ENCODE results near the gene MALAT1.
"Not testable (repeated sequence)": the region's sequence is repeated elsewhere in the genome, so short reads cannot be mapped to it uniquely, and the experiment has no call there.

The MALAT1 gene

GRCh38 chr11:65498977-65499712, at the start of gene MALAT1:
Gene MALAT1, plus strand, starts transcription at chr11:65499045.
- no peaks in the 10 kb centered on the region for H3K9me3 Mint-ChIP-seq
- no peak within 1 kb of the TSS for H3K27ac Mint-ChIP-seq
- H3K27me3 Mint-ChIP-seq (ENCODE audit: low read depth, poor library complexity), result peaks cover 12% of the 10 kb centered on the region
- no peak for TF ChIP-seq CTCF (IDR thresholded peaks at IDR 0.05)
- peaks cover 34% of the 10 kb centered on the region for H3K4me1 Mint-ChIP-seq
- no peak within 1 kb of the TSS for H3K4me3 Mint-ChIP-seq
- no peaks in the 10 kb centered on the region for H3K36me3 Mint-ChIP-seq (ENCODE audit: low read depth)
- DNase-seq, result peak; percentile 92

- H3K4me3 Mint-ChIP-seq; DNase-seq; H3K27ac Mint-ChIP-seq; H3K27me3 Mint-ChIP-seq (ENCODE audit: low read depth, poor library complexity): not testable (repeated sequence)
- peaks cover 36% of the 10 kb centered on the region for H3K36me3 Mint-ChIP-seq (ENCODE audit: low read depth)
- H3K4me1 Mint-ChIP-seq, result peaks cover 37% of the 10 kb centered on the region
- peaks cover 42% of the 10 kb centered on the region for H3K9me3 Mint-ChIP-seq
Measured at GRCh38 chr11:65451301-65451700, 47.5 kb upstream of the MALAT1 start.

- H3K27ac Mint-ChIP-seq; H3K27me3 Mint-ChIP-seq (ENCODE audit: low read depth, poor library complexity); H3K4me3 Mint-ChIP-seq; DNase-seq: not testable (repeated sequence)
- peaks cover 42% of the 10 kb centered on the region for H3K4me1 Mint-ChIP-seq
- H3K36me3 Mint-ChIP-seq (ENCODE audit: low read depth), result peaks cover 32% of the 10 kb centered on the region
- peaks cover 44% of the 10 kb centered on the region for H3K9me3 Mint-ChIP-seq
Measured at GRCh38 chr11:65452259-65452658, 46.6 kb upstream of the MALAT1 start.

- Mint-ChIP-seq H3K36me3 (ENCODE audit: low read depth) (peaks cover 32% of the 10 kb centered on the region), H3K4me1 (peaks cover 40% of the 10 kb centered on the region), H3K27me3 (ENCODE audit: low read depth, poor library complexity) (peaks cover 4% of the 10 kb centered on the region), H3K27ac (no peak overlapping the region), H3K4me3 (no peak overlapping the region), H3K9me3 (peaks cover 48% of the 10 kb centered on the region)
- DNase-seq, result no peak
- TF ChIP-seq CTCF (IDR thresholded peaks at IDR 0.05), result no peak
Measured at GRCh38 chr11:65452806-65453490, 45.9 kb upstream of the MALAT1 start.

GRCh38 chr11:65454311-65454695, 44.5 kb upstream of the MALAT1 start:
- H3K27ac Mint-ChIP-seq, result no peak overlapping the region

DNA sequence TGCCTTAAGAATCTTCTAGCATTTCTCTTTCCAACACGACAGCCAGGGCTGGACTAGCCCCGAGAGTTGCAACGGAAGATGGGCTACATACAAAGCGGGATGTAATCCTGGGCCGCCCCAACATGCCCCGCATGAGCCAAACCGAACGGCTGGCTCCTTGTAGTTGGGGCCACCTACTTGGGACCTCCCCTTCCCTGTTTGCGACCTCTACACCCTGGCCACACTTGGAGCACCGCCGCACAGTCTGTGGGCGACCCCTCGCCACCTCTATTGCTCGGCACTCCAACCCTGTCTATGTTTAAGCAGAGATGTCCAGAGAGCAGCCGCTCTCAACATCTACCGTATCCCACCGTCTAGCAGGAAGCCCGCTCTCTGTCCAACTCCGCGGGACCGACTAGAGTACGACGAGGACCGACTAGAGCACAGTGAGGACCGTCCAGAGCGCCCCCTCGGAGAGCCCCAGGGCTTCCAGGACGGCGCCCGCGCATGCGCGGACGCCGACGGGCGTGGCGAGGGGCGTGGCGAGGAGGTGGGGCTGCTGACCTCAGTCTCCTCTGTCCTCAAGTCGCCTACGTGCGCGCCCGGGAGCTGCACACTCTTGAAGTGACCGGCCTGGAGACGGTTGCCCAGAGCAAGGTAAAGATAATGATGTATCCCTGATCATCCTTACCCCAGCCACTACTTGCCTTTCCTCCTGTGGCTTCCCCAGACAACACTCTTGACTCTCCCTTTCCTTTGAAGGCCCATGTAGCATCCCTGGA, 44.0 kb upstream of the MALAT1 start:
- no peak overlapping the region for H3K27ac Mint-ChIP-seq
- peaks cover 27% of the 10 kb centered on the region for H3K36me3 Mint-ChIP-seq (ENCODE audit: low read depth)
- peak; percentile 85 for DNase-seq
- H3K9me3 Mint-ChIP-seq, result peaks cover 44% of the 10 kb centered on the region
- peaks cover 28% of the 10 kb centered on the region for H3K4me1 Mint-ChIP-seq
- H3K4me3 Mint-ChIP-seq, result peak overlapping the region; percentile 83
- no peak for TF ChIP-seq CTCF (IDR thresholded peaks at IDR 0.05)
- peaks cover 8% of the 10 kb centered on the region for H3K27me3 Mint-ChIP-seq (ENCODE audit: low read depth, poor library complexity)

More at GRCh38 chr11:65454311-65454695, 44.5 kb upstream of the MALAT1 start:
- Mint-ChIP-seq H3K4me3 (peak overlapping the region; percentile 83), H3K36me3 (ENCODE audit: low read depth) (peaks cover 31% of the 10 kb centered on the region), H3K27me3 (ENCODE audit: low read depth, poor library complexity) (peaks cover 4% of the 10 kb centered on the region), H3K4me1 (peaks cover 28% of the 10 kb centered on the region), H3K9me3 (peaks cover 49% of the 10 kb centered on the region)
- no peak for DNase-seq
- no peak for TF ChIP-seq CTCF (IDR thresholded peaks at IDR 0.05)

All from nephron progenitor cell (in vitro differentiated cells).